GM04504 (cell line): Measurements from ENCODE around the gene CDCP2.

Source experiments
- DNase-seq: peaks from one replicate; pipeline ENCODE4 v3.0.0-alpha.2; 2012; ENCODE audit warnings: low read depth

The CDCP2 gene

DNA sequence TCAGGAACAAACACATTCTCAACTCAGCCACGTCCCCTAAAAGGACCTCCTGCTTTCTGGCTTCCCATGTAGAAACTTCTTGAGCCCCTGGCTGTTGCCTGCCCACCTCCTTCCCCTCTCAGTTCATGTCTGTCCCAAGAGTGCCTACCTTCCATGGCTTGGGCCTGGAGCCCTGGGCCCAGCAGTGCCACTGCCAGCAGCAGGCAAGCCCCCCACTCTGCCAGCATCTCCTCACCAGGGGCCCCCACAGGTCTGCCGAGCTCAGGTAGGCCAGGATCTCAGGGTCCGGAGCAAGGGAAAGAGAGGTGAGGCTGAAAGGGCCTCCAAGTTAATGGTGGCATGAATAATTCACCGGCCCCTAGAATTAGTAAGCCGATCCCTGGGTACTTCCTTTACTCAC lies at the start of gene CDCP2:
TSS of gene CDCP2 (minus strand) at position 305 of the 400 bp plus-strand sequence. CDS start at position 227, 78 bp downstream.
- DNase-seq = no peak

DNA sequence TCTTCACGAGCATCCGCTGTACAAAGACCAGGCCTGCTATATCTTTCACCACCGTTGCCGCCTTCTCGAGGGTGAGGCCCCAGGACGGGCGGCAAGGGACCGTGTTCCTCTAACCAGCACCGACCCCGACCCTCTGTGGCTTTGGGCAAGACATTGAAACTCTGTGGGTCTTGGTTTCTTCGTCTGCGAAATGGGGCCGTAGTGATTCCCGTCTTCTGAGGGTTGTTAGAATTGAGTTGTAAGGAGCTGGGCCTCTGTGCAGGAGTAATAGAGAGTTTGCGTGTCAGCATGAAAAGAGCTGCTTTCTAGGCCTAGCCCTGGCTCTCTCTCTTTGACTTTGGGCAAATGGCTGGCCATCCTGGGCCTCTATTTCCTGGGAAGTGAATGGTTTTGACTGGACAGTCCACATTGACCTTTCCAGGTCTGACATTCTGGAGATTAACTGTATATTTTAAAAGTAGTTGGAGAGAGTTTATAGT lies 47.8 kb upstream of the CDCP2 start:
- DNase-seq = no peak

DNA sequence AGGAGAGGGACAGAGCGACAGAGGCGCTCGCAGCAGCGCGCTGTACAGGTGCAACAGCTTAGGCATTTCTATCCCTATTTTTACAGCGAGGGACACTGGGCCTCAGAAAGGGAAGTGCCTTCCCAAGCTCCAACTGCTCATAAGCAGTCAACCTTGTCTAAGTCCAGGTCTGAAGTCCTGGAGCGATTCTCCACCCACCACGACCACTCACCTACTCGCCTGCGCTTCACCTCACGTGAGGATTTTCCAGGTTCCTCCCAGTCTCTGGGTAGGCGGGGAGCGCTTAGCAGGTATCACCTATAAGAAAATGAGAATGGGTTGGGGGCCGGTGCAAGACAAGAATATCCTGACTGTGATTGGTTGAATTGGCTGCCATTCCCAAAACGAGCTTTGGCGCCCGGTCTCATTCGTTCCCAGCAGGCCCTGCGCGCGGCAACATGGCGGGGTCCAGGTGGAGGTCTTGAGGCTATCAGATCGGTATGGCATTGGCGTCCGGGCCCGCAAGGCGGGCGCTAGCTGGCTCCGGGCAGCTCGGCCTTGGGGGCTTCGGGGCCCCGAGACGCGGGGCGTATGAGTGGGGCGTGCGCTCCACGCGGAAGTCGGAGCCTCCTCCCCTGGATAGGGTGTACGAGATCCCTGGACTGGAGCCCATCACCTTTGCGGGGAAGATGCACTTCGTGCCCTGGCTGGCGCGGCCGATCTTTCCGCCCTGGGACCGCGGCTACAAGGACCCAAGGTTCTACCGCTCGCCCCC lies 47.1 kb upstream of the CDCP2 start, which contains the start of the genes CYB5RL and MRPL37:
TSS of gene CYB5RL (minus strand) at position 266 of the 754 bp plus-strand sequence. CDS start 4,414 bp downstream, outside the sequence.
TSS of gene MRPL37 (plus strand) at position 403 of the 754 bp plus-strand sequence. CDS start at position 480, 77 bp downstream.
- DNase-seq = peak; percentile 92

- no peak for DNase-seq
Observed at GRCh38 chr1:54199151-54199764, 46.5 kb upstream of the CDCP2 start.

- DNase-seq = no peak
Observed at GRCh38 chr1:54193453-54193852, 40.7 kb upstream of the CDCP2 start.

GRCh38 chr1:54191525-54191924 lies 38.7 kb upstream of the CDCP2 start:
- no peak for DNase-seq

DNA sequence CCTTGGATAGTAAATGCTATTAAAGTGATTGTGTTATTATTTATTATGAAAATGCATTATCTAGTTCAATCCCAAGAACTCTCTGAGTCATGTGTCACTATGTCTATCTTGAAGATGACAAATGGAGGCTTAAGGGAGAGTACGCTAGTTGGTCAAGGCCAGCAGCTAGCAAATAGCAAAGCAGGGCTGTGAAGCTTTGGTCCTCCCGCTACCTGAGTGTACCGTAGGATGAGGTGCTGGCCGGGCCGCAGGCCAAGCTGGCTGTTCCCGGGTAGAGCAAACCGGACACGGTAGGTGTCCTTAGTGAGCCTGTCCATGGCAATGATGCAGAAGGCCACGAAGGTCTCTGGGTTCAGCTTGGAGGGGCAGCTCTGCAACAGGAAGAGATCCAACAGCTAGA lies 37.7 kb upstream of the CDCP2 start:
- DNase-seq = no peak

- no peak for DNase-seq
Observed at GRCh38 chr1:54188291-54188690, 35.5 kb upstream of the CDCP2 start.

DNA sequence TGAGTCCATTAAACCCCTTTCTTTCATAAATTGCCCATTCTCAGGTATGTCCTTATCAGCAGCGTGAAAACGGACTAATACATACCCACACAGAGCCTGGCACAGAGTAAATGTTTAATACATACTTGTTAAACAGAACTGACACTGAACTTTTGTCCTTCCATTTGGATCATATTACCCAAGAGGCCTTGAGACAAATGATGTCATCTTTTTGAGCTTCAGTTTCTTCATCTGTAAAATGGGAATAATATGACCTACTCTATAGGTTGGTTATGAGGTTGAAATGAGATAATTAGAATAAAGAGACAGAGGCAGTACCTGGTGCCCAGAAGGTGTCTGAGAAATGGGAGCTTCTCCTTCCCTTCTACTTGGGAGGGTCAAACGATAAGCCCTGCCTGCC lies 33.3 kb upstream of the CDCP2 start:
- no peak for DNase-seq

- DNase-seq = no peak
Observed at GRCh38 chr1:54180701-54181360, 28.0 kb upstream of the CDCP2 start.

GRCh38 chr1:54178296-54179070 lies 25.7 kb upstream of the CDCP2 start:
- no peak for DNase-seq

GRCh38 chr1:54177726-54178125 lies 24.9 kb upstream of the CDCP2 start:
- no peak for DNase-seq

GRCh38 chr1:54176621-54177327 lies 24.0 kb upstream of the CDCP2 start:
- no peak for DNase-seq

DNA sequence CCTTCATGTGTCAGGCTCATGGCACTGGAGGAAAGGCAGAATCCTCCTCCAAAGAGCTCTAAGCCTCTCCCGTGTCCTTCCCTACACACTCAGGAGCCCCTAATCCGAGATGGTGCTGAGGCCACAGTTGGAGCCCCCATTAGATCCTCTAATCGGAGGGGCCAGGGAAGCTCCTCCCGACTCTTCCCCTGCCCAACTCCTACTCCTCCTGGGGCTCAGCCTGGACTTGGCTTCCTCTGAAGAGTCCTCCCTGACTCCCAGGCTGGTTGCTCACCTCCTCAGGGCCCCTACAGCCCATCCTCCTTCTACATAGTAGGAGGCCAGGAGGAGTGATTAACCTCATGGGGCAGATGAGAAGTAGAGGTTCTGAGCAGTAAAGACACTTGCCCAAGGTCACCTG lies 21.3 kb upstream of the CDCP2 start:
- no peak for DNase-seq

DNA sequence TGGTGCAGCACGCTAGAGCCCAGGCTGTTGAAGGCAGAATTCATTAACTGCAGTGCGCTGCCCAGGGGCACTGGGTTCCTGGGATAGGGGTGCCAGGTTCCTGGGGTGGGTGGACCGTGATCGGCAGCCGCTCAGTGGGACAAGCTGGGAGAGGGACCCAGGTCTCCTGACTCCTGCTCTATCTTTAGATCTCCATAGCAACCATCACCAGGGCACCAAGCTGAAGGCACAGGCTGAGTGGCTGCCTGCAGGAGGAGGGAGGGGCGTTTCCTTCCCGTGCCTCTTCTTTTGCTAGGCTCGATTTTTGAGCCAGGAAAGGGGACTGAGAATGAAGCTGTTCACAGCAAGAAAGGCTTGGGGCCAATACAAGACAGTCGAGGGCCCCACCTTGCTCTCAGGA lies 20.9 kb upstream of the CDCP2 start:
- no peak for DNase-seq

- no peak for DNase-seq
Observed at GRCh38 chr1:54172614-54173599, 20.1 kb upstream of the CDCP2 start.

GRCh38 chr1:54171606-54172005 lies 18.8 kb upstream of the CDCP2 start:
- no peak for DNase-seq

GRCh38 chr1:54171016-54171415 lies 18.2 kb upstream of the CDCP2 start:
- no peak for DNase-seq

GRCh38 chr1:54169068-54169467 lies 16.3 kb upstream of the CDCP2 start:
- no peak for DNase-seq
